ENCODE measurements around the gene SPAG6. TPM values are rescaled to one million over a fixed set of nuclear protein-coding genes. Genes with fewer than 3 reads are reported as not detected.

The SPAG6 gene
- total and polyA plus RNA-seq, 2 of the 8 experiments (the other 6 are each of a cell fraction or from before 2014, with no cell fraction given) = 0.14 TPM; not detected in 1

DNA sequence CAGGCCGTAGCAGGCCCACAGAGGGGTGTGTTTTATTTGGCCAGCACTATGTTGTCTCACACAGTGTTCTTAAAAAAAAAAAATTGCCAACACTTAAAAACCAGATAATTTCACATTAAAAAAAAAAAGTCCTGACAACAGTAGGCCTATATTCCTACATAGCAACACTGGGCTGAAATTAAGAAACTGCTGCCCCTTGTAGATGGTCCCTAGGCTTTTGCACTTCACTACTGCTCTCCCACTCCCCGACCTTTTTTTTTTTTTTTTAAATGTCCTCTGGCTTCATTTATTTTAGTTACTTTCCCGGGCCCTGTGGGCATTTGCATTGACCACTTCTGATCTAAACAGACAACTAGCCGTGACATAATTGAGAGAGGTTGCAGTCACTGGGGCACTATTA, 36.0 kb downstream of the SPAG6 start:
- Histone ChIP-seq H3K4me3 (ENCODE audit: extremely low read depth in 1 of 4, insufficient read depth in 2 of 4, low read depth in 3 of 4, low read length in 4 of 4) (no peak overlapping the region), H3K9ac (replicated peaks in 1 of 4; ENCODE audit: extremely low read depth in 1 of 4, low read depth in 3 of 4, low read length in 3 of 4) (no peak overlapping the region), H3K36me3 (ENCODE audit: control insufficient read depth in 2 of 4, insufficient read depth in 4 of 4, low read length in 3 of 4) (no peaks in the 10 kb centered on the region), H3K4ac (replicated peaks; ENCODE audit: insufficient read length, low read depth, low read length) (no peak overlapping the region), H3K79me2 (ENCODE audit: control insufficient read depth in 1 of 2, insufficient read depth in 2 of 2, low read length in 2 of 2) (no peaks in the 10 kb centered on the region), H3K18ac (ENCODE audit: extremely low read depth, low read length) (no peak overlapping the region), H2BK120ac (replicated peaks; ENCODE audit: low read depth, low read length) (no peak overlapping the region), H4K20me1 (replicated peaks in 1 of 2; ENCODE audit: control insufficient read depth in 1 of 2, insufficient read depth in 2 of 2, low read length in 2 of 2) (no peaks in the 10 kb centered on the region), H2BK12ac (ENCODE audit: low read depth, low read length) (no peak overlapping the region), H3K4me1 (replicated peaks in 1 of 4; ENCODE audit: control insufficient read depth in 3 of 4, insufficient read depth in 4 of 4, low read length in 3 of 4) (peaks cover 0 to 6% (median 0%) of the 10 kb centered on the region in 4 experiments; a peak in 2 of 7 replicates), H3K23ac (ENCODE audit: insufficient read length) (no peak overlapping the region), H3K27ac (ENCODE audit: low read depth, low read length) (no peak overlapping the region), H4K5ac (ENCODE audit: insufficient read length, low read depth, low read length) (no peak overlapping the region), H3K56ac (replicated peaks; ENCODE audit: insufficient read length, low read depth, low read length) (no peak overlapping the region), H2AFZ (ENCODE audit: low read length) (no peak overlapping the region), H4K91ac (replicated peaks; ENCODE audit: insufficient read length, low read length) (no peak overlapping the region), H2BK15ac (ENCODE audit: low read length) (no peak overlapping the region), H3K9me3 (ENCODE audit: insufficient read depth in 2 of 2, low read depth in 1 of 2, low read length in 1 of 2) (no peaks in the 10 kb centered on the region), H3K79me1 (ENCODE audit: low read depth, low read length) (no peaks in the 10 kb centered on the region), H3K23me2 (ENCODE audit: low read depth, low read length) (no peaks in the 10 kb centered on the region), H2BK5ac (ENCODE audit: low read depth, low read length) (no peak overlapping the region), H4K8ac (ENCODE audit: extremely low read depth, insufficient read depth, low read length) (no peak overlapping the region), H3K27me3 (replicated peaks in 1 of 4; ENCODE audit: control insufficient read depth in 3 of 4, extremely low read depth in 1 of 4, insufficient read depth in 3 of 4, low read length in 3 of 4) (no peaks in the 10 kb centered on the region), H3K14ac (ENCODE audit: insufficient read length) (no peak overlapping the region), H2BK20ac (ENCODE audit: low read length) (no peak overlapping the region), H2AK5ac (ENCODE audit: low read depth, low read length) (no peak overlapping the region), H3K4me2 (ENCODE audit: insufficient read depth in 1 of 2, low read depth in 2 of 2, low read length in 2 of 2) (no peak overlapping the region)
- ChIA-PET CTCF (ENCODE audit: partially characterized antibody) (no interaction called here), POLR2A (ENCODE audit: partially characterized antibody) (no interaction called here)
- WGBS, 2 experiments (ENCODE audit: extremely low coverage in 1 of 2, insufficient coverage in 1 of 2, insufficient read length in 1 of 2, insufficient replicate concordance in 2 of 2, low coverage in 1 of 2, low lambda C conversion rate in 2 of 2, missing lambda C conversion rate in 1 of 2) = 86% methylated on average over 4 of the region's 4 CpGs; no CpG with 5 or more reads in 1 of the 2 experiments
- DNase-seq (ENCODE audit: low read depth in 1 of 2, low spot score in 2 of 2) (no peak), FAIRE-seq (no peak)
- TF ChIP-seq KDM4A (IDR thresholded peaks at IDR 0.05; ENCODE audit: low read depth, low read length, severe bottlenecking) (no peak), HDAC2 (IDR thresholded peaks at IDR 0.05; ENCODE audit: borderline replicate concordance in 1 of 2, low read depth in 2 of 2, low read length in 2 of 2) (no peak)

Measured in H1 (cell line).